ENCODE results near the gene UCKL1. TPM values are rescaled to one million over a fixed set of nuclear protein-coding genes. Genes with fewer than 3 reads are reported as not detected.

UCKL1 gene
- polyA plus RNA-seq = 10 to 100 TPM; 40.6 to 47.3 TPM

DNA sequence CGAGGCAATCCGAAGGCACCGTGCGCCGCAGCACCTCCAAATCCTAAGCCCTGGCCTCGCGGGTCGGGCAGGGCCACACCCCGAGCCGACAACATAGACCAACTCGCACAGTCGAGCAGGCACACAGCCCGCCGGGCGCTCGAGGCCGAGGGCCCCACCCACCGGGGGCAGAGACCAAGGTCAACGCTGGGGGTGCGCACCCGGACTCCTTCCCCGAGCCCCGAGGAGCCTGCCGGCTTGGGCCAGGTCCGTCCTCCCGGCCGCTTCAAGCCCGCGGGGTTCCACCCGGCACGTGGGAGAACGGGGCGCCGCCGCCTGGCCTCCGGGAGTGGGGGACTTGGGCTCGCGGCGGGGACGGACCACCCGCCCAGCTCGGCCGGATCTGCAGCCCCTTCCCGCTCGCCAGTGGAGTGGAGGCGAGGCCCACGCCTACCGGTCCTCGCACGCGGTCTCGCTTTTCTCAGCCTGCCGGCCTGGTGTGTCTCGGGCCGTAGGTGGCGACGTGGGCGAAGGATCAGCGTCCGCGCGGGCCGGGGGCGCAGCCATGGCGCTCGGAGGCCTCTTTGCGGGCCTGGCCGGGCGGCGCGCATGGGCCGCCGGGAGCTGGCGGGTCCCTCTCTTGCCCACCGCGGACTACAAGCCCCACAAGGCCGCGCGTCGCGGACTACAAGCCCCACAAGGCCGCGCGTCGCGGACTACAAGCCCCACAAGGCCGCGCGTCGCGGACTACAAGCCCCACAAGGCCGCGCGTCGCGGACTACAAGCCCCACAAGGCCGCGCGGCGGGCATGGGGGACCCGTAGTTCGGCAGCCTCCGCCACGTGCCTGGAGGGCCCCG, at the start of gene UCKL1:
UCKL1 (minus strand) TSS at position 590 of the 837 bp plus-strand sequence; CDS start at position 546, 44 bp downstream.
- Histone ChIP-seq H3K36me3 (ENCODE audit: control insufficient read depth in 2 of 2, insufficient read depth in 2 of 2, low read length in 1 of 2) (peaks cover 0 to 12% of the 10 kb centered on the region in 2 donors), H3K27ac (ENCODE audit: low read depth in 2 of 2, low read length in 1 of 2) (peak within 1 kb of the TSS; percentile 91 to 95), H3K4me1 (ENCODE audit: control insufficient read depth in 2 of 2, insufficient read depth in 2 of 2, low read length in 1 of 2) (peaks cover 14 to 37% of the 10 kb centered on the region in 2 donors), H3K9me3 (ENCODE audit: control insufficient read depth in 2 of 2, insufficient read depth in 1 of 2, low read depth in 1 of 2, low read length in 1 of 2) (no peaks in the 10 kb centered on the region), H3K4me3 (ENCODE audit: low read depth in 1 of 2, low read length in 2 of 2) (peak within 1 kb of the TSS; percentile 78 to 92), H3K27me3 (ENCODE audit: control insufficient read depth in 1 of 2, insufficient read depth in 2 of 2, low read length in 2 of 2) (no peaks in the 10 kb centered on the region)
- WGBS, 2 donors = 0% methylated on average over 99 to 105 of the region's 105 CpGs

DNA sequence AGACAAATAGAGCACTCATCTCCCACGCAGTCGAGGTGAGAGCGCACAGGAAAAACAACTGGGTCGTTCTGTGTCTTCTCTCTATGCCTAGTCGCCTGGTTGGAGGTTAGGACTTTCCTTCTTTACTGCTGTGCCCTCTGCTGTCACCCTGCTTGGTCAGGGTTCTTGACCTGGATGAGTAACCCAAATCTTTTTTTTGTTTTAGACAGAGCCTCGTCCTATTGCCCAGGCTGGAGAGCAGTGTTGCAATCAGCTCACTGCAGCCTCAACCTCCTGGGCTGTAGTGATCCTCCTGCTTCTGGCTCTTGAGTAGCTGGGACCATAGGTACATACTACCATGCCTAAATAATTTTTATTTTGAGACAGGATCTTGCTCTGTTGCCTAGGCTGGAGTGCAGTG, 49.2 kb upstream of the UCKL1 start:
- Histone ChIP-seq H3K27me3 (ENCODE audit: control insufficient read depth in 1 of 2, insufficient read depth in 2 of 2, low read length in 2 of 2) (no peaks in the 10 kb centered on the region), H3K9me3 (ENCODE audit: control insufficient read depth in 2 of 2, insufficient read depth in 1 of 2, low read depth in 1 of 2, low read length in 1 of 2) (no peaks in the 10 kb centered on the region), H3K4me3 (ENCODE audit: low read depth in 1 of 2, low read length in 2 of 2) (no peak overlapping the region), H3K4me1 (ENCODE audit: control insufficient read depth in 2 of 2, insufficient read depth in 2 of 2, low read length in 1 of 2) (peaks cover 0 to 8% of the 10 kb centered on the region in 2 donors), H3K36me3 (ENCODE audit: control insufficient read depth in 2 of 2, insufficient read depth in 2 of 2, low read length in 1 of 2) (peaks cover 17 to 25% of the 10 kb centered on the region in 2 donors), H3K27ac (ENCODE audit: low read depth in 2 of 2, low read length in 1 of 2) (no peak overlapping the region)
- 84% methylated on average over 6 of the region's 6 CpGs for WGBS, 2 donors

DNA sequence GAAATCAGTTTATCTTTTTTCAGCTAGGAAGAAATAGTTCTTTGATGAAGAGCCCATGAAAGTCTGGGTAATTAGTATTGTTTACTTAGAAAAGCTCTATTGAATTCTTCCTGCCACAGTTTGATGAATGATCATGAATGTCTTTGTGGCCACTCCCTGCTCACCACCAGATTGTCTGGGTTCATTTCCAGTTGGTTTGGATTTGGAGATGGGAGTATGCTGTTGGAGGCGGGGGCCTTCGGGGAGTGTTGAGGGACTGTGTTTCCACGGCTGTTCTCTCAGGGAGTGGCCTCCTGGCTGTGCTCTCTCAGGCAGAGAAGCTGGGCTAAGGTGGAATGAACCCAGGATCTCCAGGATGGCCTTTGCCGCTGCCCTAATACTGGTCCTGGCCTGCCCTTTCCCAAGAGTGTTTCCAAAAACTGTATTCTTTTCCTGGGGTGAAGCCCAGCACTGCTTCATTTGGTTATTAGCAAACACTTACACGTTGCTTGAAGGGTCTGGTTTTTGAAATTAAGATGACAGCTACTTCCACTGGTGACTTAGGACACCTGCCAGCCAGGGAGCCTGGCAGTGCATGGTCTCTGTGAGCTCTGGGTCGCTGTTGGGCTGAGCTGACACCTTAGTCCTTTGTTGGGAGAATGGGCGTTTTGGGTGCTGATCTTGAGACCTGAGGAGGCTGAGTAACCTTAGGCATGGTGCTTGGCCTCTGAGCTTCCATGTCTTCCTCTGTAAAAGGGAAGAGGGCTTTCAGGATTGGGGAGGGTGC, 47.9 kb upstream of the UCKL1 start:
- Histone ChIP-seq H3K27ac (ENCODE audit: low read depth in 2 of 2, low read length in 1 of 2) (peak overlapping the region; percentile 79 to 82), H3K27me3 (ENCODE audit: control insufficient read depth in 1 of 2, insufficient read depth in 2 of 2, low read length in 2 of 2) (no peaks in the 10 kb centered on the region), H3K4me1 (ENCODE audit: control insufficient read depth in 2 of 2, insufficient read depth in 2 of 2, low read length in 1 of 2) (peaks cover 0 to 8% of the 10 kb centered on the region in 2 donors), H3K4me3 (ENCODE audit: low read depth in 1 of 2, low read length in 2 of 2) (no peak overlapping the region), H3K36me3 (ENCODE audit: control insufficient read depth in 2 of 2, insufficient read depth in 2 of 2, low read length in 1 of 2) (peaks cover 15 to 29% of the 10 kb centered on the region in 2 donors), H3K9me3 (ENCODE audit: control insufficient read depth in 2 of 2, insufficient read depth in 1 of 2, low read depth in 1 of 2, low read length in 1 of 2) (no peaks in the 10 kb centered on the region)
- 40 to 57% methylated on average over 7 of the region's 7 CpGs for WGBS, 2 donors

- 68 to 69% methylated on average over 11 of the region's 11 CpGs for WGBS, 2 donors
- Histone ChIP-seq H3K36me3 (ENCODE audit: control insufficient read depth in 2 of 2, insufficient read depth in 2 of 2, low read length in 1 of 2) (peaks cover 17 to 32% of the 10 kb centered on the region in 2 donors), H3K27me3 (ENCODE audit: control insufficient read depth in 1 of 2, insufficient read depth in 2 of 2, low read length in 2 of 2) (no peaks in the 10 kb centered on the region)
Measured at GRCh38 chr20:64001607-64002011, 45.4 kb upstream of the UCKL1 start.

DNA sequence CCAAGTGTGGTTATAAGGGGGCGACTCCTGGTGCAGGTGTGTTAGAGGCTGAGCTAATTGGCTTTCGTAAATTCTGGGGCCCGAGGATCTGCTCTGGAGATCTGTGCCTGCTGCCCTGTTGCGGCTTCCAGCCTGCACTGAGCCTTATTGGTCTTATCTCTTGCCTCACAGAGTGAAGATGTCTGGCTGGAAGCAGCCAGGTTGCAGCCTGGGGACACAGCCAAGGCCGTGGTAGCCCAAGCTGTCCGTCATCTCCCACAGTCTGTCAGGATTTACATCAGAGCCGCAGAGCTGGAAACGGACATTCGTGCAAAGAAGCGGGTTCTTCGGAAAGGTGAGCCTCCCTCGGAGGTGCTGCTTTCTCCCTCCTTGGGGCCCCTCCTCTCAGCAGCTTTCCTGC, 44.7 kb upstream of the UCKL1 start:
- peaks cover 17 to 32% of the 10 kb centered on the region in 2 donors for H3K36me3 ChIP-seq (ENCODE audit: control insufficient read depth in 2 of 2, insufficient read depth in 2 of 2, low read length in 1 of 2)
- H3K27me3 ChIP-seq (ENCODE audit: control insufficient read depth in 1 of 2, insufficient read depth in 2 of 2, low read length in 2 of 2) = no peaks in the 10 kb centered on the region
- 91 to 95% methylated on average over 12 of the region's 12 CpGs for WGBS, 2 donors
- H3K4me1 ChIP-seq (ENCODE audit: control insufficient read depth in 2 of 2, insufficient read depth in 2 of 2, low read length in 1 of 2) = peaks cover 0 to 8% of the 10 kb centered on the region in 2 donors
- no peak overlapping the region for H3K4me3 ChIP-seq (ENCODE audit: low read depth in 1 of 2, low read length in 2 of 2)
- H3K9me3 ChIP-seq (ENCODE audit: control insufficient read depth in 2 of 2, insufficient read depth in 1 of 2, low read depth in 1 of 2, low read length in 1 of 2) = no peaks in the 10 kb centered on the region
- no peak overlapping the region for H3K27ac ChIP-seq (ENCODE audit: low read depth in 2 of 2, low read length in 1 of 2)

More at GRCh38 chr20:64001607-64002011, 45.4 kb upstream of the UCKL1 start:
- Histone ChIP-seq H3K9me3 (ENCODE audit: control insufficient read depth in 2 of 2, insufficient read depth in 1 of 2, low read depth in 1 of 2, low read length in 1 of 2) (no peaks in the 10 kb centered on the region), H3K4me1 (ENCODE audit: control insufficient read depth in 2 of 2, insufficient read depth in 2 of 2, low read length in 1 of 2) (peaks cover 0 to 8% of the 10 kb centered on the region in 2 donors), H3K27ac (ENCODE audit: low read depth in 2 of 2, low read length in 1 of 2) (no peak overlapping the region), H3K4me3 (ENCODE audit: low read depth in 1 of 2, low read length in 2 of 2) (no peak overlapping the region)

DNA sequence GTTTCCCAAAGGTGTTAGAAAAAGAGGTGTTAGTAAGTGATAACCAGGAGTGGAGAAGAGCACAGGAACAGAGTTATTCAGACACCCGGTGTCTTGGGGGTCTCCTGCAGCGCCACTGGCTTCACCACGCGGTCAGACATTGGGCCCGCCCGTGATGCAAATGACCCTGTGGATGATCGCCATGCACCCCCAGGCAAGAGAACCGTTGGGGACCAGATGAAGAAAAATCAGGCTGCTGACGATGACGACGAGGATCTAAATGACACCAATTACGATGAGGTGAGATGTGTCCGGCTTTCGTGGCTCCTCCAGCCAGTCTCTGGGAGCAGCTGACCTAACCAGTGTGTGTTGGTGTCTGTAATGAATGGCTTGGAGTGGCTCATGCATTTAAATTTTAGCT, 26.7 kb upstream of the UCKL1 start:
- Histone ChIP-seq H3K4me3 (ENCODE audit: low read depth in 1 of 2, low read length in 2 of 2) (no peak overlapping the region), H3K27ac (ENCODE audit: low read depth in 2 of 2, low read length in 1 of 2) (no peak overlapping the region), H3K36me3 (ENCODE audit: control insufficient read depth in 2 of 2, insufficient read depth in 2 of 2, low read length in 1 of 2) (peaks cover 8 to 11% of the 10 kb centered on the region in 2 donors), H3K9me3 (ENCODE audit: control insufficient read depth in 2 of 2, insufficient read depth in 1 of 2, low read depth in 1 of 2, low read length in 1 of 2) (no peaks in the 10 kb centered on the region), H3K4me1 (ENCODE audit: control insufficient read depth in 2 of 2, insufficient read depth in 2 of 2, low read length in 1 of 2) (peaks cover 2 to 16% of the 10 kb centered on the region in 2 donors), H3K27me3 (ENCODE audit: control insufficient read depth in 1 of 2, insufficient read depth in 2 of 2, low read length in 2 of 2) (no peaks in the 10 kb centered on the region)
- WGBS, 2 donors = 87 to 88% methylated on average over 14 of the region's 14 CpGs

GRCh38 chr20:63980806-63981728, 24.9 kb upstream of the UCKL1 start, which contains the start of gene PRPF6:
PRPF6 (plus strand) TSS chr20:63981132; CDS start chr20:63981246, 114 bp downstream.
- Histone ChIP-seq H3K9me3 (ENCODE audit: control insufficient read depth in 2 of 2, insufficient read depth in 1 of 2, low read depth in 1 of 2, low read length in 1 of 2) (no peaks in the 10 kb centered on the region), H3K27ac (ENCODE audit: low read depth in 2 of 2, low read length in 1 of 2) (peak within 1 kb of the TSS; percentile 92), H3K4me3 (ENCODE audit: low read depth in 1 of 2, low read length in 2 of 2) (peak within 1 kb of the TSS; percentile 86 to 91), H3K4me1 (ENCODE audit: control insufficient read depth in 2 of 2, insufficient read depth in 2 of 2, low read length in 1 of 2) (peaks cover 2 to 16% of the 10 kb centered on the region in 2 donors), H3K36me3 (ENCODE audit: control insufficient read depth in 2 of 2, insufficient read depth in 2 of 2, low read length in 1 of 2) (peaks cover 8 to 11% of the 10 kb centered on the region in 2 donors), H3K27me3 (ENCODE audit: control insufficient read depth in 1 of 2, insufficient read depth in 2 of 2, low read length in 2 of 2) (no peaks in the 10 kb centered on the region)
- WGBS, 2 donors = 0 to 1% methylated on average over 73 to 75 of the region's 75 CpGs

GRCh38 chr20:63980317-63980805, 24.1 kb upstream of the UCKL1 start:
- H3K27ac ChIP-seq (ENCODE audit: low read depth in 2 of 2, low read length in 1 of 2) = peak overlapping the region; percentile 92
- H3K27me3 ChIP-seq (ENCODE audit: control insufficient read depth in 1 of 2, insufficient read depth in 2 of 2, low read length in 2 of 2) = no peaks in the 10 kb centered on the region
- peaks cover 2 to 16% of the 10 kb centered on the region in 2 donors for H3K4me1 ChIP-seq (ENCODE audit: control insufficient read depth in 2 of 2, insufficient read depth in 2 of 2, low read length in 1 of 2)
- 48 to 51% methylated on average over 15 of the region's 15 CpGs for WGBS, 2 donors
- peak overlapping the region; percentile 86 to 91 for H3K4me3 ChIP-seq (ENCODE audit: low read depth in 1 of 2, low read length in 2 of 2)
- no peaks in the 10 kb centered on the region for H3K9me3 ChIP-seq (ENCODE audit: control insufficient read depth in 2 of 2, insufficient read depth in 1 of 2, low read depth in 1 of 2, low read length in 1 of 2)
- H3K36me3 ChIP-seq (ENCODE audit: control insufficient read depth in 2 of 2, insufficient read depth in 2 of 2, low read length in 1 of 2) = peaks cover 9 to 12% of the 10 kb centered on the region in 2 donors

Data from esophagus (tissue), 2 donors.